Stimulated activated CD4-positive, alpha-beta T cell treated with anti-CD3 and anti-CD28 coated beads, Interleukin-4, amount 100 ng/mL, for 1 hour (primary cell): ENCODE data around the gene PMPCA.
A peak's percentile ranks its signal among the peaks of the same experiment; 100 is the strongest.

Source experiments
- DNase-seq: peaks from one replicate; pipeline ENCODE4 v3.0.0-alpha.2; 2020

Gene PMPCA, protein sequence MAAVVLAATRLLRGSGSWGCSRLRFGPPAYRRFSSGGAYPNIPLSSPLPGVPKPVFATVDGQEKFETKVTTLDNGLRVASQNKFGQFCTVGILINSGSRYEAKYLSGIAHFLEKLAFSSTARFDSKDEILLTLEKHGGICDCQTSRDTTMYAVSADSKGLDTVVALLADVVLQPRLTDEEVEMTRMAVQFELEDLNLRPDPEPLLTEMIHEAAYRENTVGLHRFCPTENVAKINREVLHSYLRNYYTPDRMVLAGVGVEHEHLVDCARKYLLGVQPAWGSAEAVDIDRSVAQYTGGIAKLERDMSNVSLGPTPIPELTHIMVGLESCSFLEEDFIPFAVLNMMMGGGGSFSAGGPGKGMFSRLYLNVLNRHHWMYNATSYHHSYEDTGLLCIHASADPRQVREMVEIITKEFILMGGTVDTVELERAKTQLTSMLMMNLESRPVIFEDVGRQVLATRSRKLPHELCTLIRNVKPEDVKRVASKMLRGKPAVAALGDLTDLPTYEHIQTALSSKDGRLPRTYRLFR

DNA sequence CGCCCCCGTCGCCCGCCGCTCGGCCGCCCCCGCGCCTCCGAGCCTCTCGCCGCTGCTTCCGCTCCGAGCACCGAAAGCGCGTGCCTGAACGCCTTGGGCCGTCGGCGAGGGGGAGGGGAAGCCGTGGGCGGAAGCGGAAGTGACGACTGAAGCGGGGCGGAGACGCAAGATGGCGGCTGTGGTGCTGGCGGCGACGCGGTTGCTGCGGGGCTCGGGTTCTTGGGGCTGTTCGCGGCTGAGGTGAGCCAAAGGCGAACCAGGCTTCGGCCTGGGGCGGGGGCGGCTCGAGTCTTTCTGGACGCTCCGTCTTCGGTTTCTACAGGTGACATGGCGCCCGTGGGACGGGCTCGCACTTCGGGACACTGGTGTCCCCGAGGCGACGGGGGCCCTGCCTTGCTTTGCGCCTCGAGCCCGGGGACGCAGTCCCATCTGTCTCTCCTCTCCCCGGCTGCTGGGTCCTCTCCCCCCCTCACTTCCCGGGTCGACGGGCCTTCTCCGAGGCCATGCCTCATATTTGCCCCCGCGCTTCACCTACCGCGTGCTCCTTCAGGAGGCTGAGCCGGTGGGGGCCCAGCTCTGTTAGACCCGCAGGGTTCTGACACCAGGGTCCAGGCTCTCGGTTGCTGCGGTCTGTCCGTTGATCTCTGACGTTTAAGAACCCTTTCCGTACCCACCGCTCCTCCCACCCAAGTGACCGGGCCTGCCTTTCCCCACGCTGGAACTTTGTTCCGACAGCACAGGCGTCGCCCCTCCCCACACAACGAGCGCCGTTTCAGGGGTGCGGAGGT is at the start of gene PMPCA, which contains the start of gene ENTR1:
TSS of gene PMPCA (plus strand) at position 159 of the 788 bp plus-strand sequence. CDS start at position 170, 11 bp downstream.
TSS of gene ENTR1 (minus strand) at position 115 of the 788 bp plus-strand sequence. CDS start 217 bp downstream, outside the sequence.
- DNase-seq = peak; percentile 99

DNA sequence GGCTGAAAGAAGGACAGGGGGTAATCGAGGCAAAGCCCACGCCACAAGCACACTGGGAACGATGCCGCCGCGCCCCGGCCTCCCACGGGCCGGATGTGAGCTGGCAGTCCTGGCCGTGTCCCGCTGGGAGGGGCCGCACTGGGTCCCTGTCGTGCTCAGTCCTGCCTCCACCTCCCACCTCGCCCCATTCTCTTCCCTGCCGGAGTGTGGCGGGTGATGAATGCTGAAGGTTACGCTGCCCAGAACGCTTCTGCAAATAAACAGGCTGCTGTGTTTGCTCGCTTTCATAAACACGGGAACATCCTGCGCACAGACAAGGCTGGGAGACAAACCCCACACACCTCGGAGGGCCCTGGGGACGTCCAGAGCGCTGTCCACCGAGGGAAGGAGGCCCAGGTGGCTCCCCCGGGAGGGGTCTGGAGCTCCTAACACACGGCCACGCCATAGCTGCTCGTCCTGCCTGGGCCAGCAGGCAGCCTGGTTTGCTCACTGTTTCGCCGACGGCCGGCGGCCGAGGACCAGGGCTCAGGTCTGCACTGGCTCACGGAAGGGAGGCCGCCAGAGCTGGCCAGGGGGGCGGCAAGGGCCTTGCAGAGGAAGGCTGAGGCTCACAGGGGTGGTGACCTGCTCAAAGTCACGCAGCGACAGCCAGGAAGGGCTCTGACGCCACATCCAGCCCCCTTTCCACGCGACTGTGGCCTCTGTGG is 49.3 kb upstream of the PMPCA start:
- DNase-seq = no peak

DNA sequence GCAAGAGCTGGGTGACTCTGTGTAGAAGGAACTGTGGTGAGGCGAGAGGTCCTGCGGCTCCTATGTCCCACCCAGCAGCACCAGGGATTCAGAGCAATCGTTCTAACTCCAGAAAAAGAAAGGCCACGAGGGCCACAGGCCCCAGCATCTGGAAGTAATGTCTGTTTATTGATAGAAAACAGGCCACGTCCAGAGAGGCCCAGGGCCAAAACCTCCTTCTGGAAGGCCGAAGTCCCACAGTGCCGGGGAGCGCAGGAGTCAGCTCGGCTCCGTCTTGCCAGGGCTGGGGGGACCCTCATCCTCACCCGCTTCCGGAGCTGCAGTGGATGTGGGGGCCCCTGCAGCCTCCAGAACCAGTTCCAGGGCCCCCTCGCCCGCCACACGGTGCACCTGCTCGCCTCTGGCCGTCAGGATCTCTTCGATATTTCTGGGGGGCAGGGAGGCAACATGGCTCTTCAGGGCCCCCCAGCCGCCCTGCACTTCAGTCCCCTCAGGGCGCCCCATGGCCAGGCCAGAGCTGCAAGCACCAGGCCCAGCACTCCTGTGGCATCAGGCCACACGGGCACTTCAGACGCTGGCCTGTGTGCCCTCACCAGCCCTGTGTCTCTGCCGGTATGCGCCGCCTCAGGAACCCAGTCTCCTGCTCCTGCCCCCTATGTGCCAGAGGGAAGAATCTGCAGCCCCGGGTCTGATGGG is 48.6 kb upstream of the PMPCA start:
- no peak for DNase-seq

DNA sequence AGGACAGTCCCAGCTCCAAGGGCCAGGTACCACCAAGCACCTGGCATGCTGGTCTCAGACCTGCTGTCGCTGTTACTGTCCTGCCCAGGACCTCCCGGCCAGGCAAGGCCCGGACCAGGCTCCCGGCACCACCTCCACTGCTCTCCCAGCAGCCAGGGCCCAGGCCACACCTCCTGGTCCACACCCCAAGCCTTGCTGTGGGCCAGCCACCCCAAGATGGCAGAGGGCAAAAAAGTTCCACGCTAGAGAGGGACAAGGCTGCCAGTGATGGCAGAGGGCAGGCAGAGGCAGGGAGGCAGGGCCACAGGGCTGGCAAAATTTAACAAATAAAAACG is 48.0 kb upstream of the PMPCA start:
- no peak for DNase-seq

DNA sequence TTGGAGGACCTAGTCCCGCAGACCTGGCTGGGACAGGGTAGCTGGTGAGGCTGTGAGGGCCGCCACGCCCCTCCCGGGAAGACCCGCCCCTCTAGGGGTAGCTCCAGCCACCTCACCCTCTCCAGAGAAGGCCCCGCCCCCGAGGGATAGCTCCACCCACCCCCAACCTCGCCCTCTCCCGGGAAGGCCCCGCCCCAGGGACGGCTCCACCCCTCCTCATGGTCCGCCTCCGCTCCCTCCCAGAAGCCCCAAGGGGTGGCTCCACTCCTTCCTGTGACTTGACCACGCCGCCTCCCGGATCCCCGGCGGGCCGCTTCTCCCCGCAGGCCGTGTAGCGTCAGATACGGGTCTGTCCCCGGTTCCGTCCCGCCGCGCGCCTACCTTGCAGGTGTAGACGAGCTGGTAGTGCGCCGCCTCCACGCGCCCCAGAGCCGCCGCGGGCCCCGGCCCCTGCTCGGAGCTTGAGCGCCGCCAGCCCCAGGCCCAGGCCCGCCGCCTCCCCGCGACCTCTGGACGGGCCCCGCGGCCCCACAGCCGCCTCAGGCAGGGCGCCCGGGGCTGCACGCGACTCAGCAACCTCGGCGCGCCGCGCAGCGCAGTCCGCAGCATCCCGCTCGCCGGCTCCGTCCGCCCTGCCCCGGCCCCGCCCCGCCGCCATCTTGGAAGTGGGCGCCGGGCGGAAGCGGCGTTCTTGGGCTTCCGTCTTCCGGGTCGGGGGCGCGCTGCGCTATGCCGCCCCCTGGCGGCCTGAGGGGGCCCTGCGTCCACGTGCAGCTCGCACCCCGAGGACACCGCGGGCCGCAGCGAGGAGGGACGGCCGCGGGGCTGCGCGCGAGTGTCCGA is 47.1 kb upstream of the PMPCA start, which contains the start of gene DNLZ:
TSS of gene DNLZ (minus strand) at position 639 of the 843 bp plus-strand sequence. CDS start at position 609, 30 bp downstream.
- DNase-seq = peak; percentile 96

DNA sequence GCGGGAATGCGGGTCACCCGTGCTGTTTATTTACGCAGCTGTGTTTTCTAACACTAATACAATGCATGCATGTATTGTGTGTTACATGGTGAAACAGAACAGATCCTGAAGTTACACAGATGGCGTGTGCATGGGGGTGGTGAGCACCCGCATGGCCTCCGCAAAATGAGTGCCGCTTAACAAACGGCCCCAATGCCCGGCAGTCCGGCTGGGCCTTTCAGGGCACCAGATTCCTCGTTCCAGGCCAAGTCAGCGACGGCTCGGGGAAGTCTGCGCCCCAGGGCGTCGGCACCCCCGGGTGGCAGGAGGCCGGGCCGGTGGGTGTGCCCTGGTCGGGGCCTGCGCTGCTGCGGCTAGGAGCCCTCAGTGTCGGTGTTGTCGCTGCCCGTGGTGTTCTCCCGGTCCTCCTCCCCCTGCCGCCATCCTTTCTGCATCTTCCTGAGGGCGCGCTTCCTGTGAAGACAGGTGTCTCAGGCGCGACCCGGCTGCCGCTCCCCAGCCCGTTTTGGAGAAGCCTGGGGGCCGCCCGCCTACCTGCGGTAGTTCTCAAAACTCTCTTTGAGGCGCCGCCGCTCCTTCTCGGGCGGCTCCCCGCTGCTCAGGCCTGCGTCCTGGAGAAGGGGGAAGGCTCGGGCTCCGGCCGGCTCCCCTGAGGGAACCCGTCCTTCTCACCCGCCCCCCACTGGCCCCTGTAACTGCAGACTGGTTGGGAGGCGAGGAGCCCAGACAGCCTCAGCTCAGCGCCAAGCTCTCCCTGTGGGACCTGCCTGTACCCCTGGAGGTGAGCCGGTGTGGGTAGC is 46.3 kb upstream of the PMPCA start:
- no peak for DNase-seq

DNA sequence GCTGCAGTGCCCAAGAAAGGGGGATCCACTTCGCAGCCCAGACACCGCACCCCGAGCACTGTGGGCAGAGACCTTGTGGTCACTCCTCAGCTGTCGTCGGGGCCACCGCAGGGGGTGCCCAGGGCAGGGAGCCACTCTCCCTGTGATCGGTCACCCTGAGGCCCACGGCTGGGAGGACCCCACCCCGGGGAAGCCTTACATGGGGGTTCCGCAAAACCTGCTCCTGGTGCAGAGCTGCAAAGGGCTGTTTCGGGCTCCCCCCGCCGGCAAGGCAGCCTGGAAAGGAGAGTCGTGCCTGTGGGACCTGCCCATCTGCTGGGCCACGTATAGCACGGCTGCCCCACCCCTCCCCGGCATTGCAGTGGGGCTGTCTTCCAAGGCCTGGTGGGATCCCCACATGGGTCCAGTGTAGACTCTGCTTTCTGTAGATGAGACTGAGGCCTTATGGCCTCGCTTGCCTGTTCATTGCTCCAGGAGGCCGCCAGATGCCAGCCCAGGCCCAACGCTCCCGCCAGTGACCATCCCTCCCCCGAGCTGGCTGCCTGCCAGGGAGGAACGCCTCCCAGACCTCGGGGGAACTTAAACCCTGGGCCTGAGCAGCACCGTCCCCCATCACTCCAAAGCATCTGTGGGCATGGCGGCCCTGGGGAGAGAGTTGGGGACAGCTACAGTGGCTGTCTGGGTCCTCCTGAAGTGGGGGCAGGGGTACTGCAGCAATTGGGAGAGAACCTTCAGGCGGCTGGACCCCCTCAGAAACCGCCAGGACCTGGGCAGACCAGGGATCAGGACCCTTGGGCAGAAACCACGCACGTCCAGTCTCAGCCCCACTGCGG is 45.3 kb upstream of the PMPCA start:
- DNase-seq = no peak

DNA sequence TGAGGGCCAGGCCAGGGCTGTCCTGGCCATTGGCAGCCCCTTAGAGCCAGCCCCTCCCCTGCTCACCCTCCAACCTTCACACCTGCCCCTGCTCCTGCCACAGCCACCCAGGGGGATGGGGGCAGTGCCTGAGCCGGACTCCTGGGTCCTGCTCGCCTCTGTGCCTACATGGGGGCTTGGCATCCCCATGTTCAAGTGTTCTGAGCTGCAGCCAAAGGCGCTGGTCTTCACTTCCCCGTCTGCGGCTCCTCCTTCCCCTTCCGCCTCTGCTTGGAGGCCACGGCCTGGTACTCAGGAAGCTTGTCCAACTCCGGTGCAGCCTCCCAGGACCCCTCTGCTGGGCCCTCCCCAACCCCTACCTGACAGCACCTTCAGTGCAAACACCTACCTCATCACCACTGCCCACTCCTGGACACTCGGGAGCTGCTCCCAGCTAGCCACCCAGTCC is 44.7 kb upstream of the PMPCA start:
- no peak for DNase-seq

DNA sequence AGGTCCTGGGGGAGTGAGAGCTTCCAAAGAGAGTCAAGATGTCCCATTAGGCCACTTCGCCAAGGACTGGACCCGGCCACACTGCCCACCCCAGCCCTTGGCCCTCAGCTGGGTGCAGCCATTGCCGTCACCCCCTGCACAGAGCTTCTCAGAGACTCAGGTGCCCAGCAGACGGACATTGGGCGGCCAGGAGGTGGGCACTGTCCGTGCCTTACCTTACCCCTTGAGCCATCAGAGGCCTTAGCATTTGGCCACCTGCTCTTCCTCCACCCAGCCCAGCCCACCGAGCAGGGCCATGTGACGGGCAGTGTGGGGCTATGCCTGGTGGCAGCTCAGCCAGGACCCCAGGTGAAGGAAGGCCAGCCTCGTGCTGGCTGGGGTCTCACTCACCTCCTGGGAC is 43.6 kb upstream of the PMPCA start:
- DNase-seq = no peak

DNA sequence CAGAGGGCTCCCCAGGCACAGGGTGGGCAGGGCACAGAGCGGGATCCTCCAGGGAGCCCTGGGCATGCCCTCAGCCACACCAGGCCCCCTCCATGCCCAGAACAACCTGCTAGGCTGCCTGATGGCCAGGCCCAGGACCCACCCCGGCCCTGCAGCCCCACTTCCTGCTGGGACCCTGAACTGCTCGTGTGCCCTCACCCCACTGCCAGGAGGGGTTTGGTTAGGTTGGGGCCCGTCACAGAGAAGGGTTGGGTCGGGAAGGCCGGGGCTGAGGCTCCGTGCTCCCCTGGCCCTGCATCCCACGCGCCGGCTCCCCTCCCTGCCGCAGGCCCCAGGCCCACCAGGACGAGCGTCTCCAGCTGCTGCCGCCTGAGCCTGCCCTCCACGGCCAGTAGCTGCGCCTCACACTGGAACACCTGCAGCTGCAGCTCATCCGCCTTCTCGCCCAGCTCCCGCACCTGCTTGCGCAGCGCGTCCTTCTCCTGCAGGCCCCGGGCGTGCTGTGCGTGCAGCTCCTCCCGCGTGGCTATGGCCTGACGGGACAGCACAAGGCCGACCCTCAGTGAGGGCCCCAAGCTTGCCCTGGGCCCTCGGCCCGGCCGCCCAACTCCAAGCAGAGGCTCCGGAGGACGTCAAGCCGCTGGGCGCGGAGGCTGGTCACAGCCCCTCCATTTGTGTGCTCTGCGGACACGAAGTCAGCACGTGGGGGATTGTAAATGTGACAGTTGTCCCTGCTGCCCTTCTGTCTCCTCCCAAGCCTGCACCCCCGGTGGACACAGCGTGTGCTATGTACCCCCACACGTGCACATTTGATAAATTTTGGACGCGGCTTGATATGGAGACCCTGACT is 42.9 kb upstream of the PMPCA start:
- no peak for DNase-seq

DNA sequence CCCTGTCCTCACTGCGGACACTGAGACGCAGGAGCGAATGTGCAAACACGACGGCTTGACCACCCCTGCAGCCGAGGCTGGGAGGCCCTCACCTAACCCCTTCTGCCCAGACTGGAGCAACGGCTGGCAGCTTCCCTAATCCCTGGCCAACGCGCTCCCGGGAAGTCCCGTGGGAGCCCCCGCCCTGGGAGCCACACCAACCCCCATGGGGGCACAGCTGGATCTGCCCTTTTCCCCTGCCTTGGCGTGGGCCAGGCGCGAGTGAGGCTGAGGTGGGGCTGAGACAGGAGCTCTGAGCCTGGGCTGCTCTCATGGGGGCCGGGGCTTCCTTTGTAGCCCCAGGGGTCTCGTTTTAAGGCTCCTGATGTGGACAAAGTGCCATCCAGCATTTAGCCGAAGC is 42.3 kb upstream of the PMPCA start:
- no peak for DNase-seq

DNA sequence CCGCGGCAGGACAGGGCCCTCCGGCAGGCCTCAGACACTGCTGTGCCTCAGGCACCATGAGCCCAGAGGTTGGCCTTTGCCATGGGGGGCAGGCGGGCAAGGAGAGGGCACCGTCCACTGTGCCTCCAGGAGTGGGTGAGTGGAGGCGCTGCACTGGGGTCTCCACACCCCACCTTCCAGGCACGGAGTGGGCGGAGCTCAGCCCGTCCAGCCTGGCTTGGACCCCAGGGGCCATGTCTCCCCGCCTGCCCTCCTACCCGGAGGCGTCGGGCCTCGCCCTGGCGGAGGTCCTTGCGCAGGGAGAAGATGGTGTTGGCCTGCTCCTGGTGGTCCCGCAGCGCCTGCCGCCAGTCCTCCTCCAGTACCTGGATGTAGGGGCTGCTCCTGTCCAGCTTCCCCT is 40.4 kb upstream of the PMPCA start:
- DNase-seq = no peak

DNA sequence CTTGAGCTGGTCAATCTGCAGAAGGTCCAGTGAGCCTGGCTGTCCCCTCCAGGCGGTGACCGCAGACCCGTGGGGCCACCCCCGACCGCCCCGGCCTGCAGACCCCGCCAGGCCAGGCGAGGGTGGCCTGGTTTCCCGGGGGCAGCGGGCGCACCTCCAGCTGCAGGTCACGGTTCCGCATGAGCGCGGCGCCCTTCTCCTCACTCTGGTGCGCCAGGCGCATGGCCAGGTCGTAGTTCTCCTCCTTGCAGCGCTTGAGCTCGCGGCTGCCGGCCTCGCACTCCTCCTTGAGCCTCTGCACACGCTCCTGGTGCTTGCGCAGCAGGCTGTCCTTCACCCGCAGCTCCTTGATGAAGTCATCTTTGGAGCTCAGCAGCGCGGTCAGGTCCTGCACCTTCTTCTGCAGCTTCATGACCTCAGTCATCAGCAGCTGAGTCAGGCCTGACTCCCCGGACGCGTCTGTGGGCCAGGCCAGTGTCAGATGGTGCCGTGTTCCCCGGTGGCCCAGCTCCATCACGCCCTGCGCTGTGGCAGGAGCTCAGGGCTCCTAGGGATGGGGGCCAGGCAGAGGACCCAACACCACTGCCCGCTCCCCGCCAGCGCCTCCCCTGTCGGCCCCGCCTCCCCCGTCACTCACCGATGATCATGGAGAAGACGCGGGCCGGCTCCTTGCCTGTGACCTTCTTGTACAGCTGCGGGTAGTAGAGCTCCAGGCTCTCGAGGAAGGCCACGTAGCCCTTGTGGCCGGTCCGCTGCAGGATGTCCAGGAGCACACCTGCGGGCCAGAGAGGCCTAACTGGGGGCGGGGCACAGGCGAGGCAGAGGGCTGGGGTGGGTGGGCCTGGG is 39.5 kb upstream of the PMPCA start:
- no peak for DNase-seq

DNA sequence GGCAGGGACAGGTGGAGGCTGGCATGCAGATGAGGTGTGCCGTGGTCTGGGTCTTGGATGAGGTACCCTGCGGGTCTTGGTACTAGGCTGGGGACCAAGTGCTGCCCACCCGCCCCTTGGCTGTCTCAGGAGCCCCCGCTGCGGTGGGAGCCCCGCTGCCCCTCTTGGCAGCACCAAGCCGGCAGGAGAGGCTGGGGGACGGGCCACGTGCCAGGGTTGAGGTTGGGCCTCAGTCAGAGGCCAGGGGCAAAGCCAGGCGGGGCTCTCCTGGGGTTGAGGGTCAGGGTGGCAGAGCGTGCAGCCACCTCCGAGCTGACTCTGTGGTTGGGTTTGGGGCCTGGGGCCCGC is 39.0 kb upstream of the PMPCA start:
- DNase-seq = no peak

DNA sequence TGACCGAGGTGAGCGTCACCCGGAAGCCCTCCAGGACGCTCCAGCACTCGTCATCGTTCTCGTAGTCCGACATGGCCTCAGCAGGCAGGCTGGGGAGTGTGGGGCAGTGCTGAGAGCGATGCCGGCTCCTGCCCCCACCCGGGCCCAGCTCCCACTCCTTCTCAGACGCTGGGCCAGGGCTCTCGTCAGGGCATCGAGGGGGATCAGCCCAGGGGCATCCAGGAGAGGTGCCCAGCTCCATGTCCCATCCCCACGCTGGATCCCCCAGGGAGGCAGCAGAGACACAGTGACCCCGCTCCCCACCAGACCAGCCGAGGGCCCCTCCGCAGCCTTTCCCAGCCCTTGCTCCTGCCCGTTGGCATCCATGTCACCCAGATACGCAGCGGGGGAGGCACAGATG is 38.5 kb upstream of the PMPCA start:
- no peak for DNase-seq

DNA sequence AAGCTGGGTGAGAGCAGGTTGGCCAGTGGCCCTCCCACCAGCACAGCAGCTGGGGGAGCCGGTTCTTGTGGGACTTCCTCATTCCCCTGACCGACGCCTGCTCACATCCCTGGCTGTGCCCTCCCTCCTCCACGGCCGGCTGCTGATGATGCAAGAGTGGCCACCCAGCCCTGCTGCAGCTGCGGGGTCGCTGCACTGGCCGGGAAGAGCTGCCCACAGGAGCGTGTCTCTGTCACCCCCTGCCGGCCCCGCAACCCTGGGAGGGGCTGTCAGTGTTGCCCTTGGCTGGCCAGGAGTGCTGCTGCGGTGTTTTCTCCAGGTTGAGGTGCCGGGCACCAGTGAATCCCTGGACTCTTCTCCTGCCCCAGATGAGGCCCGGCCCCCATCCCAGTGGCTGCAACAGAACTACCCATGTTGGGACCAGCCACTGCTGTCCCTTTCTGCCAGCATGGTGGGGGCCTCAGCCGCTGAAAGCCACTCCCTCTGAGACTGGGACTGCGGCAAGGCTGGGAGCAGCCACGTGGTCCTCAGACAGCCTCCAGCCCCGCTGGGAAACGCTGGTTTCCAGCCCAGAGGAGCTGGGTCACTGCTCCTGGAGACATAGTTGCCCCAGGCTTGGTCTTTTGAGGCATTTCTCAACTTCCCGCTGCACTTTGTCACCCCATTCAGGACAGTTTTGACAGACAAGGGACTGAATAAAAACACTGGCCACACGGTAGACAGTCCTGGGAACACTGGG is 37.7 kb upstream of the PMPCA start:
- DNase-seq = no peak
